Liver (tissue), 3 donors: ENCODE measurements around the gene VGF.

Experiments used
- ATF3 ChIP-seq: IDR thresholded peaks from 2 replicates; pipeline ENCODE4 v1.6.1; 2016; ENCODE audit warnings: antibody characterized with exemption
- HNF4A ChIP-seq, 2 donors: conservative IDR thresholded peaks; 2 replicates each; pipeline ENCODE4 v1.6.1; 2016; ENCODE audit warnings: antibody characterized with exemption in 2 of 2, mild to moderate bottlenecking in 2 of 2
- HNF4G ChIP-seq: IDR thresholded peaks from 2 replicates; pipeline ENCODE4 v1.6.1; 2016; ENCODE audit warnings: antibody characterized with exemption
- JUND ChIP-seq, 2 donors: IDR thresholded peaks; 2 replicates each; pipeline ENCODE4 v1.6.1; 2016; ENCODE audit warnings: antibody characterized with exemption in 2 of 2
- RAD21 ChIP-seq, 2 donors: IDR thresholded peaks; 2 replicates each; pipeline ENCODE4 v1.6.1; 2016; ENCODE audit warnings: antibody characterized with exemption in 2 of 2, mild to moderate bottlenecking in 2 of 2
- RXRA ChIP-seq, 2 donors: IDR thresholded peaks; 2 replicates each; pipeline ENCODE4 v1.6.1; 2017 to 2018; ENCODE audit warnings: antibody characterized with exemption in 2 of 2, mild to moderate bottlenecking in 1 of 2
- YY1 ChIP-seq: IDR thresholded peaks from 2 replicates; pipeline ENCODE4 v1.6.1; 2016; ENCODE audit warnings: antibody characterized with exemption, mild to moderate bottlenecking
- TF ChIP-seq, protein P1 (sequence below): fragments of 150-350 bp; IDR thresholded peaks from 2 replicates; pipeline ENCODE4 v1.5.1; 2017; ENCODE audit warnings: improper control_type of control experiment, low read depth, low read length; ENCODE audit not compliant: missing input control
- TF ChIP-seq, protein P2 (sequence below): IDR thresholded peaks from 2 replicates; pipeline ENCODE4 v1.6.1; 2016; ENCODE audit warnings: antibody characterized with exemption
- TF ChIP-seq, protein P3 (sequence below): IDR thresholded peaks from 2 replicates; pipeline ENCODE4 v1.6.1; 2016; ENCODE audit warnings: antibody characterized with exemption
- TF ChIP-seq, protein P4 (sequence below): IDR thresholded peaks from 2 replicates; pipeline ENCODE4 v1.6.1; 2016; ENCODE audit warnings: antibody characterized with exemption, mild to moderate bottlenecking
- donor health status: healthy.
- donor health status: healthy.

- TF ChIP-seq, protein P1, sequence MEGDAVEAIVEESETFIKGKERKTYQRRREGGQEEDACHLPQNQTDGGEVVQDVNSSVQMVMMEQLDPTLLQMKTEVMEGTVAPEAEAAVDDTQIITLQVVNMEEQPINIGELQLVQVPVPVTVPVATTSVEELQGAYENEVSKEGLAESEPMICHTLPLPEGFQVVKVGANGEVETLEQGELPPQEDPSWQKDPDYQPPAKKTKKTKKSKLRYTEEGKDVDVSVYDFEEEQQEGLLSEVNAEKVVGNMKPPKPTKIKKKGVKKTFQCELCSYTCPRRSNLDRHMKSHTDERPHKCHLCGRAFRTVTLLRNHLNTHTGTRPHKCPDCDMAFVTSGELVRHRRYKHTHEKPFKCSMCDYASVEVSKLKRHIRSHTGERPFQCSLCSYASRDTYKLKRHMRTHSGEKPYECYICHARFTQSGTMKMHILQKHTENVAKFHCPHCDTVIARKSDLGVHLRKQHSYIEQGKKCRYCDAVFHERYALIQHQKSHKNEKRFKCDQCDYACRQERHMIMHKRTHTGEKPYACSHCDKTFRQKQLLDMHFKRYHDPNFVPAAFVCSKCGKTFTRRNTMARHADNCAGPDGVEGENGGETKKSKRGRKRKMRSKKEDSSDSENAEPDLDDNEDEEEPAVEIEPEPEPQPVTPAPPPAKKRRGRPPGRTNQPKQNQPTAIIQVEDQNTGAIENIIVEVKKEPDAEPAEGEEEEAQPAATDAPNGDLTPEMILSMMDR: no peak
- TF ChIP-seq JUND (IDR thresholded peaks at IDR 0.05) (no peak), YY1 (no peak), RAD21 (IDR thresholded peaks at IDR 0.05) (no peak), RXRA (IDR thresholded peaks at IDR 0.05) (no peak), HNF4G (no peak), HNF4A (conservative IDR thresholded peaks at IDR 0.05) (no peak), ATF3 (no peak)
- TF ChIP-seq, protein P2, sequence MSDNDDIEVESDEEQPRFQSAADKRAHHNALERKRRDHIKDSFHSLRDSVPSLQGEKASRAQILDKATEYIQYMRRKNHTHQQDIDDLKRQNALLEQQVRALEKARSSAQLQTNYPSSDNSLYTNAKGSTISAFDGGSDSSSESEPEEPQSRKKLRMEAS: no peak
- TF ChIP-seq, protein P3, sequence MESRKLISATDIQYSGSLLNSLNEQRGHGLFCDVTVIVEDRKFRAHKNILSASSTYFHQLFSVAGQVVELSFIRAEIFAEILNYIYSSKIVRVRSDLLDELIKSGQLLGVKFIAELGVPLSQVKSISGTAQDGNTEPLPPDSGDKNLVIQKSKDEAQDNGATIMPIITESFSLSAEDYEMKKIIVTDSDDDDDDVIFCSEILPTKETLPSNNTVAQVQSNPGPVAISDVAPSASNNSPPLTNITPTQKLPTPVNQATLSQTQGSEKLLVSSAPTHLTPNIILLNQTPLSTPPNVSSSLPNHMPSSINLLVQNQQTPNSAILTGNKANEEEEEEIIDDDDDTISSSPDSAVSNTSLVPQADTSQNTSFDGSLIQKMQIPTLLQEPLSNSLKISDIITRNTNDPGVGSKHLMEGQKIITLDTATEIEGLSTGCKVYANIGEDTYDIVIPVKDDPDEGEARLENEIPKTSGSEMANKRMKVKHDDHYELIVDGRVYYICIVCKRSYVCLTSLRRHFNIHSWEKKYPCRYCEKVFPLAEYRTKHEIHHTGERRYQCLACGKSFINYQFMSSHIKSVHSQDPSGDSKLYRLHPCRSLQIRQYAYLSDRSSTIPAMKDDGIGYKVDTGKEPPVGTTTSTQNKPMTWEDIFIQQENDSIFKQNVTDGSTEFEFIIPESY: no peak
- TF ChIP-seq, protein P4, sequence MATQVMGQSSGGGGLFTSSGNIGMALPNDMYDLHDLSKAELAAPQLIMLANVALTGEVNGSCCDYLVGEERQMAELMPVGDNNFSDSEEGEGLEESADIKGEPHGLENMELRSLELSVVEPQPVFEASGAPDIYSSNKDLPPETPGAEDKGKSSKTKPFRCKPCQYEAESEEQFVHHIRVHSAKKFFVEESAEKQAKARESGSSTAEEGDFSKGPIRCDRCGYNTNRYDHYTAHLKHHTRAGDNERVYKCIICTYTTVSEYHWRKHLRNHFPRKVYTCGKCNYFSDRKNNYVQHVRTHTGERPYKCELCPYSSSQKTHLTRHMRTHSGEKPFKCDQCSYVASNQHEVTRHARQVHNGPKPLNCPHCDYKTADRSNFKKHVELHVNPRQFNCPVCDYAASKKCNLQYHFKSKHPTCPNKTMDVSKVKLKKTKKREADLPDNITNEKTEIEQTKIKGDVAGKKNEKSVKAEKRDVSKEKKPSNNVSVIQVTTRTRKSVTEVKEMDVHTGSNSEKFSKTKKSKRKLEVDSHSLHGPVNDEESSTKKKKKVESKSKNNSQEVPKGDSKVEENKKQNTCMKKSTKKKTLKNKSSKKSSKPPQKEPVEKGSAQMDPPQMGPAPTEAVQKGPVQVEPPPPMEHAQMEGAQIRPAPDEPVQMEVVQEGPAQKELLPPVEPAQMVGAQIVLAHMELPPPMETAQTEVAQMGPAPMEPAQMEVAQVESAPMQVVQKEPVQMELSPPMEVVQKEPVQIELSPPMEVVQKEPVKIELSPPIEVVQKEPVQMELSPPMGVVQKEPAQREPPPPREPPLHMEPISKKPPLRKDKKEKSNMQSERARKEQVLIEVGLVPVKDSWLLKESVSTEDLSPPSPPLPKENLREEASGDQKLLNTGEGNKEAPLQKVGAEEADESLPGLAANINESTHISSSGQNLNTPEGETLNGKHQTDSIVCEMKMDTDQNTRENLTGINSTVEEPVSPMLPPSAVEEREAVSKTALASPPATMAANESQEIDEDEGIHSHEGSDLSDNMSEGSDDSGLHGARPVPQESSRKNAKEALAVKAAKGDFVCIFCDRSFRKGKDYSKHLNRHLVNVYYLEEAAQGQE: no peak
Observed at GRCh38 chr7:101179117-101179516, 13.7 kb upstream of the VGF start.
